GM12875 (cell line): ENCODE data around the gene TOP2A.
"Not testable (repeated sequence)": the region's sequence is repeated elsewhere in the genome, so short reads cannot be mapped to it uniquely, and the experiment has no call there.

Source experiments
- H3K4me3 ChIP-seq: one replicate; pipeline ENCODE4 v1.5.1; 2011; ENCODE audit warnings: low read depth, low read length, control low read depth
- TF ChIP-seq, protein P1 (sequence below): IDR thresholded peaks from 2 replicates; pipeline ENCODE4 v1.5.1; 2011; ENCODE audit warnings: low read depth, mild to moderate bottlenecking, control low read depth, inconsistent platforms, low read length, moderate library complexity, borderline replicate concordance; ENCODE audit not compliant: insufficient read depth

Gene TOP2A

GRCh38 chr17:40382251-40382650, 35.4 kb downstream of the TOP2A start:
- TF ChIP-seq, protein P1, sequence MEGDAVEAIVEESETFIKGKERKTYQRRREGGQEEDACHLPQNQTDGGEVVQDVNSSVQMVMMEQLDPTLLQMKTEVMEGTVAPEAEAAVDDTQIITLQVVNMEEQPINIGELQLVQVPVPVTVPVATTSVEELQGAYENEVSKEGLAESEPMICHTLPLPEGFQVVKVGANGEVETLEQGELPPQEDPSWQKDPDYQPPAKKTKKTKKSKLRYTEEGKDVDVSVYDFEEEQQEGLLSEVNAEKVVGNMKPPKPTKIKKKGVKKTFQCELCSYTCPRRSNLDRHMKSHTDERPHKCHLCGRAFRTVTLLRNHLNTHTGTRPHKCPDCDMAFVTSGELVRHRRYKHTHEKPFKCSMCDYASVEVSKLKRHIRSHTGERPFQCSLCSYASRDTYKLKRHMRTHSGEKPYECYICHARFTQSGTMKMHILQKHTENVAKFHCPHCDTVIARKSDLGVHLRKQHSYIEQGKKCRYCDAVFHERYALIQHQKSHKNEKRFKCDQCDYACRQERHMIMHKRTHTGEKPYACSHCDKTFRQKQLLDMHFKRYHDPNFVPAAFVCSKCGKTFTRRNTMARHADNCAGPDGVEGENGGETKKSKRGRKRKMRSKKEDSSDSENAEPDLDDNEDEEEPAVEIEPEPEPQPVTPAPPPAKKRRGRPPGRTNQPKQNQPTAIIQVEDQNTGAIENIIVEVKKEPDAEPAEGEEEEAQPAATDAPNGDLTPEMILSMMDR, result no peak
- no peak overlapping the region for H3K4me3 ChIP-seq

GRCh38 chr17:40378966-40379365, 38.7 kb downstream of the TOP2A start:
- no peak overlapping the region for H3K4me3 ChIP-seq
- TF ChIP-seq, protein P1, result no peak

GRCh38 chr17:40377832-40378231, 39.9 kb downstream of the TOP2A start:
- TF ChIP-seq, protein P1, result no peak
- H3K4me3 ChIP-seq, result no peak overlapping the region

DNA sequence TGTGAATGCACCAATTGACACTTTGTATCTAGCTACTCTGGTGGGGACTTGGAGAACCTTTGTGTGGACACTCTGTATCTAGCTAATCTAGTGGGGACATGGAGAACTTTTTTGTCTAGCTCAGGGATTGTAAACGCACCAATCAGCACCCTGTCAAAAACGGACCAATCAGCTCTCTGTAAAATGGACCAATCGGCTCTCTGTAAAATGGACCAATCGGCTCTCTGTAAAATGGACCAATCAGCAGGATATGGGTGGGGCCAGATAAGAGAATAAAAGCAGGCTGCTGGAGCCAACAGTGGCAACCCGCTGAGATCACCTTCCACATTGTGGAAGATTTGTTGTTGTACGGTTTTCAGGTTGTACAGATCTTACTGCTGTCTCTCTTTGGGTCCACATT, 41.2 kb downstream of the TOP2A start:
- H3K4me3 ChIP-seq, result not testable (repeated sequence)

DNA sequence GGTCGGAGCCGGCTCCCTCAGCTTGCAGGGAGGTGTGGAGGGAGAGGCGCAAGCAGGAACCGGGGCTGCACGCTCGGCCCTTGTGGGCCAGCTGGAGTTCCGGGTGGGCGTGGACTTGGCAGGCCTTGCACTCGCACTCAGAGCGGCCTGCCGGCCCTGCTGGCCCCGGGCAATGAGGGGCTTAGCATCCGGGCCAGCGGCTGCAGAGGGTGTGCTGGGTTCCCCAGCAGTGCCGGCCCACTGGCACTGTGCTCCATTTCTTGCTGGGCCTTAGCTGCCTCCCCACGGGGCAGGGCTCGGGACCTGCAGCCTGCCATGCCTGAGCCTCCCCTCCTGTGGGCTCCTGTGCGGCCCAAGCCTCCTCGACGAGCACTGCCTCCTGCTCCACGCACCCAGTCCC, 41.9 kb downstream of the TOP2A start:
- not testable (repeated sequence) for H3K4me3 ChIP-seq

- TF ChIP-seq, protein P1, result no peak
- no peak overlapping the region for H3K4me3 ChIP-seq
These were observed 42.7 kb downstream of the TOP2A start for GRCh38 chr17:40374821-40375498.

- TF ChIP-seq, protein P1, result no peak
- H3K4me3 ChIP-seq, result no peak overlapping the region
These were observed 43.7 kb downstream of the TOP2A start for GRCh38 chr17:40373999-40374398.

GRCh38 chr17:40373324-40373723, 44.4 kb downstream of the TOP2A start:
- TF ChIP-seq, protein P1, result no peak
- no peak overlapping the region for H3K4me3 ChIP-seq

DNA sequence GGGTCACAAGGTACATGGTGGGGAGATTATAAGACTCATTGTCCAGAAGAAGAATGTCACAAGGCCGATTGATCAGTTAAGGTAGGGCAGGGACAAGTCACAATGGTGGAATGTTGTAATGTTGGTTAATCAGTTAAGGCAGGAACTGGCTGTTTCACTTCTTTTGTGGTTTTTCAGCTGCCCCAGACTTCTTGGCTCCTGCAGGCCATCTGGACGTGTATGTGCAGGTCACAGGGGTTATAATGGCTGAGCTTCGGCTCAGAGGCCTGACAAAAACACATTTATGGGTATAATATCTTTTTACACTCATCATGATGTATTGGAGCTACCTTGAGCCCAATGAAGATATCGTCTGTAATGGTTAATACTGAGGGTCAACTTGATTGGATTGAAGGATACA, 45.1 kb downstream of the TOP2A start:
- not testable (repeated sequence) for H3K4me3 ChIP-seq
